CD14-positive monocyte (primary cell): ENCODE measurements around the gene AVPR1A. TPM values are rescaled to one million over a fixed set of nuclear protein-coding genes. Genes with fewer than 3 reads are reported as not detected.

Source experiments
- DNase-seq, 3 donors: peaks; one replicate each; pipeline ENCODE4 v3.0.0-alpha.2; 2011 to 2022
- H2AFZ ChIP-seq: 2 replicates; pipeline ENCODE4 v1.6.0; 2012; ENCODE audit warnings: mild to moderate bottlenecking, low read depth, low read length, inconsistent platforms; ENCODE audit not compliant: insufficient read depth, poor library complexity, severe bottlenecking
- H3K27ac ChIP-seq, 2 donors: 1 replicate in 1 of 2; 2 replicates in 1 of 2; pipeline ENCODE4 v1.5.1; 2012 to 2013; ENCODE audit warnings: low read length in 2 of 2, control low read depth in 1 of 2, inconsistent platforms in 1 of 2, low read depth in 1 of 2, mild to moderate bottlenecking in 1 of 2
- H3K27me3 ChIP-seq, 2 donors: one replicate each; pipeline versions ENCODE4 v1.6.0 to v1.6.1; 2011 to 2013; ENCODE audit warnings: low read length in 2 of 2; ENCODE audit not compliant: control insufficient read depth in 2 of 2, insufficient read depth in 2 of 2
- H3K36me3 ChIP-seq, 2 donors: replicated peaks in 1 of 2; 1 replicate in 1 of 2; 2 replicates in 1 of 2; pipeline versions ENCODE4 v1.5.1 to v1.6.1; 2012 to 2013; ENCODE audit warnings: low read length in 2 of 2, control low read depth in 1 of 2, inconsistent platforms in 1 of 2, mild to moderate bottlenecking in 1 of 2; ENCODE audit not compliant: insufficient read depth in 2 of 2, control insufficient read depth in 1 of 2
- H3K4me1 ChIP-seq, 2 donors: 1 replicate in 1 of 2; 2 replicates in 1 of 2; pipeline versions ENCODE4 v1.5.1 to v1.6.1; 2012 to 2013; ENCODE audit warnings: low read length in 2 of 2, control low read depth in 1 of 2, inconsistent platforms in 1 of 2, mild to moderate bottlenecking in 1 of 2, moderate library complexity in 1 of 2; ENCODE audit not compliant: insufficient read depth in 2 of 2, control insufficient read depth in 1 of 2
- H3K4me2 ChIP-seq: replicated peaks from 2 replicates; pipeline ENCODE3; 2012; ENCODE audit warnings: low read length, moderate library complexity, mild to moderate bottlenecking; ENCODE audit not compliant: poor library complexity, severe bottlenecking; ENCODE audit errors: extremely low read depth
- H3K4me3 ChIP-seq, 3 experiments: fragments of 200-600 bp in 1 of 3; sonication (generic) in 1 of 3; replicated peaks in 1 of 3; 1 replicate in 2 of 3; 2 replicates in 1 of 3; pipeline ENCODE4 v1.5.1; 2011 to 2013; ENCODE audit warnings: low read length in 3 of 3, mild to moderate bottlenecking in 3 of 3, control low read depth in 2 of 3, low read depth in 2 of 3, inconsistent platforms in 1 of 3, moderate library complexity in 1 of 3
- H3K79me2 ChIP-seq: 2 replicates; pipeline ENCODE4 v1.6.0; 2012; ENCODE audit warnings: mild to moderate bottlenecking, control low read depth, inconsistent platforms, low read length, moderate library complexity; ENCODE audit not compliant: insufficient read depth
- H3K9ac ChIP-seq: 2 replicates; pipeline ENCODE4 v1.6.0; 2017; ENCODE audit warnings: low read length, mild to moderate bottlenecking; ENCODE audit not compliant: insufficient read depth, poor library complexity, severe bottlenecking
- H3K9me3 ChIP-seq, 2 donors: replicated peaks in 1 of 2; 1 replicate in 1 of 2; 2 replicates in 1 of 2; pipeline versions ENCODE4 v1.5.1 to v1.6.1; 2012 to 2013; ENCODE audit warnings: low read length in 2 of 2, control low read depth in 1 of 2; ENCODE audit not compliant: control insufficient read depth in 1 of 2, insufficient read depth in 1 of 2
- H4K20me1 ChIP-seq: 2 replicates; pipeline ENCODE4 v1.6.0; 2012; ENCODE audit warnings: mild to moderate bottlenecking, low read length, control low read depth, moderate library complexity; ENCODE audit not compliant: insufficient read depth
- H3K27ac Mint-ChIP-seq, 7 donors: one replicate each; pipeline ENCODE4 v1.8.0; 2020; ENCODE audit warnings: mild to moderate bottlenecking in 7 of 7, mixed read lengths in 7 of 7, moderate library complexity in 6 of 7, inconsistent platforms in 2 of 7
- H3K27me3 Mint-ChIP-seq, 3 donors: one replicate each; pipeline ENCODE4 v1.8.0; 2021 to 2022; ENCODE audit warnings: low read depth in 3 of 3, mild to moderate bottlenecking in 3 of 3, mixed read lengths in 3 of 3, moderate library complexity in 3 of 3, inconsistent platforms in 1 of 3
- H3K36me3 Mint-ChIP-seq, 2 donors: one replicate each; pipeline ENCODE4 v1.8.0; 2020; ENCODE audit warnings: mixed read lengths in 2 of 2, inconsistent platforms in 1 of 2, mild to moderate bottlenecking in 1 of 2
- H3K4me1 Mint-ChIP-seq: one replicate; pipeline ENCODE4 v1.8.0; 2020; ENCODE audit warnings: mild to moderate bottlenecking, mixed read lengths
- H3K4me3 Mint-ChIP-seq, 2 donors: one replicate each; pipeline ENCODE4 v1.8.0; 2020; ENCODE audit warnings: mild to moderate bottlenecking in 2 of 2, mixed read lengths in 2 of 2, moderate library complexity in 1 of 2
- H3K9me3 Mint-ChIP-seq, 7 donors: one replicate each; pipeline ENCODE4 v1.8.0; 2020 to 2022; ENCODE audit warnings: mixed read lengths in 7 of 7, mild to moderate bottlenecking in 6 of 7, moderate library complexity in 6 of 7, inconsistent platforms in 2 of 7
- WGBS: methylation state at CpG from one replicate; pipeline ENCODE4 v1.1.5; 2013; ENCODE audit warnings: missing lambda C conversion rate; ENCODE audit not compliant: insufficient coverage; 5-methylcytosine and 5-hydroxymethylcytosine counted together
- intact Hi-C, 2 donors: fragments of 100-400 bp; cut with micrococcal nuclease; formaldehyde crosslinking; loops; one replicate each; pipeline versions ENCODE4 v1.15.0 to v1.15.1; 2023
- polyA plus RNA-seq, 3 donors: library from polyadenylated mRNA; depleted of rRNA in 1 of 3; unstranded in 2 of 3; stranded (reverse) in 1 of 3; fragments of 300-500 nt in 2 of 3; fragments of >200 nt in 1 of 3; fragmentation: Illumina TruSeq in 2 of 3; gene quantifications; 1 replicate in 2 of 3; 2 replicates in 1 of 3; pipeline ENCODE4 v1.2.3, GENCODE V29; 2012 to 2021
- TF ChIP-seq, protein P1 (sequence below): fragments of 200-600 bp; IDR thresholded peaks from one replicate; pipeline ENCODE4 v1.8.0; 2022; ENCODE audit warnings: antibody characterized with exemption, mild to moderate bottlenecking

AVPR1A gene
- polyA plus RNA-seq, 3 donors: not detected

DNA sequence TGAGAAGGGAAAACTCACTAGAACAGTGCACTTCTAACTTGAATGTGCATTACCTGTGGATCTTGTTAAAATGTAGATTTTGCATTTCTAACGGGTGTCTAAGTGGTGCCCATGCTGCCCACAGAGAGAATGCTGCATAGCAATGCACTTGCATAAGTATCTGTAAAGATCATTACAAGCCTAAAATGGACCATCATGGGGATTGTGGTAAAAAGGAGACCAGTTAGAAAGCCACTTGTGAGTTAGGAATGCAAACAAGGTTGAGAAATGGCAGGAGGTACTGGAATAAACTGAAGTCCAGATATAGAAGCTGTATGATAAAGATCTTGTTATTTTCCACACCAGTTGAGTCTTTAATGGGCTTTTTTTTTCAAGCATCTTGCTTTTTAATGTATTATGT is 18.8 kb downstream of the AVPR1A start:
- H3K79me2 ChIP-seq: no peaks in the 10 kb centered on the region
- H3K36me3 Mint-ChIP-seq: no peaks in the 10 kb centered on the region
- H3K36me3 ChIP-seq: no peaks in the 10 kb centered on the region
- H3K4me1 Mint-ChIP-seq: no peaks in the 10 kb centered on the region
- no peaks in the 10 kb centered on the region for H3K27me3 ChIP-seq
- no peak overlapping the region for H3K4me2 ChIP-seq
- no peak for DNase-seq
- 100% methylated on average over 1 of the region's 1 CpG for WGBS
- no peak overlapping the region for H2AFZ ChIP-seq
- no peaks in the 10 kb centered on the region for H4K20me1 ChIP-seq
- intact Hi-C loops: no loop called here
- H3K27me3 Mint-ChIP-seq: peaks cover 0 to 4% (median 0%) of the 10 kb centered on the region in 3 donors
- H3K4me3 ChIP-seq: no peak overlapping the region
- H3K27ac ChIP-seq: no peak overlapping the region
- H3K9ac ChIP-seq: no peak overlapping the region
- no peak overlapping the region for H3K4me3 Mint-ChIP-seq
- H3K4me1 ChIP-seq: no peaks in the 10 kb centered on the region
- H3K9me3 ChIP-seq: no peaks in the 10 kb centered on the region
- H3K27ac Mint-ChIP-seq: no peak overlapping the region
- peaks cover 0 to 10% (median 0%) of the 10 kb centered on the region in 7 donors for H3K9me3 Mint-ChIP-seq
- TF ChIP-seq, protein P1, sequence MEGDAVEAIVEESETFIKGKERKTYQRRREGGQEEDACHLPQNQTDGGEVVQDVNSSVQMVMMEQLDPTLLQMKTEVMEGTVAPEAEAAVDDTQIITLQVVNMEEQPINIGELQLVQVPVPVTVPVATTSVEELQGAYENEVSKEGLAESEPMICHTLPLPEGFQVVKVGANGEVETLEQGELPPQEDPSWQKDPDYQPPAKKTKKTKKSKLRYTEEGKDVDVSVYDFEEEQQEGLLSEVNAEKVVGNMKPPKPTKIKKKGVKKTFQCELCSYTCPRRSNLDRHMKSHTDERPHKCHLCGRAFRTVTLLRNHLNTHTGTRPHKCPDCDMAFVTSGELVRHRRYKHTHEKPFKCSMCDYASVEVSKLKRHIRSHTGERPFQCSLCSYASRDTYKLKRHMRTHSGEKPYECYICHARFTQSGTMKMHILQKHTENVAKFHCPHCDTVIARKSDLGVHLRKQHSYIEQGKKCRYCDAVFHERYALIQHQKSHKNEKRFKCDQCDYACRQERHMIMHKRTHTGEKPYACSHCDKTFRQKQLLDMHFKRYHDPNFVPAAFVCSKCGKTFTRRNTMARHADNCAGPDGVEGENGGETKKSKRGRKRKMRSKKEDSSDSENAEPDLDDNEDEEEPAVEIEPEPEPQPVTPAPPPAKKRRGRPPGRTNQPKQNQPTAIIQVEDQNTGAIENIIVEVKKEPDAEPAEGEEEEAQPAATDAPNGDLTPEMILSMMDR: no peak

DNA sequence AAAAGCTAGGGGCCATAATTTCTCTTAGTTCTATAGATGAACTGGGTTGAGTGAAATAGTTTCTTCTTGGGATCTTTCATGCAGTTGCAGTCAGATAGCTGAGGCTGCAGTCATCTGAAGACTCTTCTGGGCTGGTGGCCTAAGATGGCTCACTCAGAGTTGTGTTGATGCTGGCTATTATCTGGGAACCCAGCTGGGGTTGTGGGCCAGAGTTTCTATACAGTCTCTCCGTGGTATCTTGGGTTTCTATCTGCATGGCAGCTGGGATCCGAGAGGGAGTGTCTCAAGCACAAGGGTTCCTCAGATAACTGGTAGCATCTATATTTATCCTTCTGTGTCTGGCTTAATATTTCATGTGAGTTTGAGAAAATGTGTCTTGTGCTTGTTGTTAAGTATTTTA is 21.1 kb downstream of the AVPR1A start:
- Histone ChIP-seq H3K9ac (no peak overlapping the region), H3K9me3 (no peaks in the 10 kb centered on the region), H3K36me3 (no peaks in the 10 kb centered on the region), H3K27ac (no peak overlapping the region), H2AFZ (no peak overlapping the region), H3K79me2 (no peaks in the 10 kb centered on the region), H3K4me2 (no peak overlapping the region), H4K20me1 (no peaks in the 10 kb centered on the region), H3K27me3 (no peaks in the 10 kb centered on the region), H3K4me1 (no peaks in the 10 kb centered on the region), H3K4me3 (no peak overlapping the region)
- H3K4me3 Mint-ChIP-seq: no peak overlapping the region
- H3K27me3 Mint-ChIP-seq: peaks cover 0 to 3% (median 0%) of the 10 kb centered on the region in 3 donors
- TF ChIP-seq, protein P1: no peak
- peaks cover 0 to 10% (median 0%) of the 10 kb centered on the region in 7 donors for H3K9me3 Mint-ChIP-seq
- no peaks in the 10 kb centered on the region for H3K36me3 Mint-ChIP-seq
- H3K4me1 Mint-ChIP-seq: no peaks in the 10 kb centered on the region
- no peak overlapping the region for H3K27ac Mint-ChIP-seq
- intact Hi-C loops: no loop called here
- no peak for DNase-seq
- WGBS: 86% methylated on average over 1 of the region's 2 CpGs
